22Rv1 (cell line): Measurements from ENCODE around the gene SEMA3C.

Experiments
- H3K27ac ChIP-seq: fragments of 450-650 bp; 2 replicates; pipeline ENCODE4 v1.5.1; 2017
- CTCF ChIP-seq: fragments of 450-650 bp; IDR thresholded peaks from 2 replicates; pipeline ENCODE4 v1.5.1; 2017; ENCODE audit warnings: mild to moderate bottlenecking
- ZFX ChIP-seq: fragments of 450-650 bp; IDR thresholded peaks from 2 replicates; pipeline ENCODE4 v1.6.1; 2017; ENCODE audit warnings: antibody characterized with exemption, borderline replicate concordance

SEMA3C gene

GRCh38 chr7:80924090-80924489, 5.2 kb upstream of the SEMA3C start:
- H3K27ac ChIP-seq = peak overlapping the region; percentile 89
- no peak for TF ChIP-seq ZFX

GRCh38 chr7:80923211-80923612, 4.4 kb upstream of the SEMA3C start:
- H3K27ac ChIP-seq = peak overlapping the region; percentile 89

DNA sequence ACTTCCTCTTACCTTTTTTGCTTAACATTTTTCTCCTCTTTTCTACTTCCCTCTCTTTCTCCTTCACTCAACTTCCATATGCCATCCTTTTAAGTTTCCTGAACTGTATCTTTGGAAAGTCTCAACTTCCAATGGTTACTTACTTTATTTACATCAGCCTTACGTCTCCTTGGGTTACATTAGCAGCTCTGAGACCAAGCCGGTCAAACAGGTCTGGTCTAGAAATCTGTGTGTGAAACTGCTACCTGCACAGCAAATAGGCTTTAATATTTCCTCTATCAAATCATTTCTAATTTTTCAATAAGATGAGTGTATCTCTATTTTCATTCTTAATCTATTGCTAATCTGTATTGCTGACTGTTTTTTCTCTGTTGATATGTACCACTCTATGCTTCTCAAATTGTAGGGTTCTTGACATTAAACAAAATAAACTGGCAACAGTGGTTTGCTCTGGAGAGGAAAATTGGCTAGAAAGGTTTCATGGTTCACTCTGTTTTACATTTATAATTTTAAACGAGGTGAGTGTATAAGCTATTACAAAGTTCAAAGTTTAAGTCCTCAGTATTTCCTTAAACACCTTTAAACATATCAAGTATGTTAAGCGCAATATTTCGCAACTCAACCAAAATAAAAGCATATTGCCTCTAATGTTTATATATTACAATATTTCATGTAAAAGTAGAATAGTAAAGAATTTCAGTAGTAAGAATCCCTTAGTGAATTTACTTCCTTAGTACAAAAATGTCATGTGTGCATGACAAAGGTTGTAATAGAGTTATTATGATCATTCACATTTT, 3.6 kb upstream of the SEMA3C start:
- peak overlapping the region; percentile 89 for H3K27ac ChIP-seq
- TF ChIP-seq ZFX (no peak), CTCF (no peak)

More at GRCh38 chr7:80923211-80923612, 4.4 kb upstream of the SEMA3C start:
- TF ChIP-seq CTCF (no peak), ZFX (no peak)

GRCh38 chr7:80921130-80921529, 2.3 kb upstream of the SEMA3C start:
- H3K27ac ChIP-seq = peak overlapping the region; percentile 89
- TF ChIP-seq ZFX (no peak), CTCF (no peak)

DNA sequence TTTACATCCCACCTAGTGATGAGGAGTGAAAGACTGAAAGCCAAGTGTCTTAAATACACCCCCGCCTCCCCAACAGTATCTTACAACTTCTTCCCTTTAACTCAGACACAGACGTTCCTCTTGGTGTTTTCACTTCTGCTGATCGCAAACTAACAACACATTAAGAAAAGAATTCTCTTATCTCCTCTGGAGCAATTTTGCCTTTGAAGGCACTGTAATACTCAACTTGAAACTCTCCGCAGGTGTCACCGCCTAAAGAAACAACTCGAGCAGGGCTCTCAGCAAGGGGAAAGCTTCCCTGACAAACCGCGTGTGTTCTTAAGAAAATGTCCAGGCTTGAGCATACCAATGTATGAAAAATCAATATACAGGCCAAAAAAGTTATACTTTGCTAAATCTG, 452 bp downstream of the SEMA3C start:
- H3K27ac ChIP-seq = peak overlapping the region; percentile 89
- no peak for TF ChIP-seq ZFX
- no peak for TF ChIP-seq CTCF

DNA sequence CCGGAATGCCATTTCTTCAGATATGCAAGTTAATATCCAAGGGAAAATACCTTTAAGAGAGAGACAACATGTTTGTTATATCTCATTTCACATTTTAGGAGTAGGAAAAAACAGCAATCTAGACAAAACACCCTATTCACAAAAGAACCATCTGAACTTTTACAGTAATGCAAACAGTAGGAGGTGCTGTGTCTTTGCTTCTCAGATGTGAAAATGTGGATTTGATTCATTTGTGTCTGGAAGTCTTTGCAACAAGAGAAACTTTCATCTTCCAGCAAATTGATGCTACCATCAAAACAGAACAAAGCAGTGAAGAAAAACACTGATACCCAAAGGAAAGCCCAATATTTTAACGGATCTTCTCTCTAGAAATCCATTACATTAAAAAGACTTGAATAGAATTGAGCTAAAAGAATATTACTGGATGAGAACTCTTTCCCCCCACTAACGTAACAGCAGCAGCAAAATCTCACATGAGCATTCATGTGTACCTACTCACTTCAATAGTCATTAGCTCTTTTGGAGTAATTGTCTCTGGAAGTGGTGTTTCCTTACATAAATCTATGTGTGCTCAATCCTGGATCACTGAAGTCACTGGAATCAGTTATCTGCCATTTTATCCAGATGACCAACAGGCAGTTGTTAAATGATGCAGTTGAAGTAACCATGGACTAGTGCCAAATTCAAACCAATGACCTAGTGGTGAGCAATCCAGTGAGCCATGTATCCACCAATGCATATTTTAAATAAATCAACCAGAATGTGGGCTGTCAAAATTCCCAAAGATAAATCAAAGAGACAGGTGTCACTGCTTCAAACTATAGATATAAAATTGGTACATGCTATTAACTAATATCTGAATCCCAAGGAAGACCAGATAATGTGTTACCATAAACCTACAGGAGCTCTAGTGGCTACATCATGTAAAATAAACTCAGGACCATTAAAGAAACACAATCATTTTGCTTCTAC, 1.8 kb downstream of the SEMA3C start:
- peak; percentile 77 for TF ChIP-seq CTCF
- TF ChIP-seq ZFX = no peak
- H3K27ac ChIP-seq = peak overlapping the region; percentile 89; the same call in 1 of the 2 replicates

DNA sequence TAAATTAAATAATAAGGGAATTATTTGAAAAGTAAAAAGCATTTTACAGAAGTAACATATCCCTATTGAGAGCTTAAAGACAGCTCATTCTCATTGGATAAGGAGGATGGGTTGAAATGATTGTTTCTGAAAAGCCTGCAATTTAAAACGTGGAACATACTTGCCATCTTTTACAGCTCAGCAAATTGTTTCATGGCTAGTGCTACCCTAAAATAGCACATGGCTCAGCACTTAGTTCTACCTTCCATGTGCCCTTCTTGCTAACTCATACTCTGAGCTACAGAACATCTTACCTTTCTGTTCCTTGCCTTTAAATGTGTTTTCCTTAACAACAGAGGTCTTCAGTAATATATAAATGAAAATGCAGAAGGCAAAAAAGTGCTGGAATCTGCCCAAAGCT, 8.6 kb downstream of the SEMA3C start:
- TF ChIP-seq ZFX (no peak), CTCF (no peak)
- H3K27ac ChIP-seq = no peak overlapping the region
